ENCODE measurements around the gene ADSS2.

Gene ADSS2

GRCh38 chr1:244362476-244362875 lies 89.2 kb downstream of the ADSS2 start:
- no peak for DNase-seq

DNA sequence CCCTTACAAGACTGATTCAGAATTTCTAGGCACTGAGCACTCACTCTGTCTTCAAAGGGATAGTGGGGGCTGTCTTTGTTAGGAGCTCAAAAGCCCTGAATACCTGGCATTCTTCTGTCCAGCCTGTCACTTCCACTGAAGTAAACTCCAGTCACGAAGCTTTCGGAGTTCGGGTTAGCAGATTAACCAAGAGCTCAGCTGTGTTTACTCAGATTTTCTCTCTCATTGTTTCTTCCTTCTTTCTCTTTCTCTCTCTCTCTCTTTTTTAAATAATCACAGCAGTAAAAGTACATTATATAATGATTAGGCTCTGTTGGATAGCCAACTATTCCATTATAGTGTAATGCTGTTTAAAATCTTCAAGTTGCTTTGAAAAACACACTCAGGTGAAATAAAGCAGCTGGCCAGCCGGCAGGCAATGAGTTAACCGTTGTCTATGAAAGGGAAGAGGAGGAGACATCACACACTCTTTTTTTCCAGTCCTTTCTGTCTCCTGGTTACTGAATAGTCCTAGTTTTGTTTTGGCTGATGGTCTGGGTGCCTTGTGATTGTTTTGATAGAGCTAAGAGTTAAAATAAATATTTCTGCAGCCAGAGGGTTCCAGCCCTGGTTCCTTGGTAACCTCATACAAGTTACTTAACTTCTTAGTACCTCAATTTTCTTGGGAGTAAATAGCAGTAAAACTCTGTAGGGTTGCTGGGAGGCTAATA lies 89.8 kb downstream of the ADSS2 start:
- DNase-seq: no peak
